GM19467 (cell line): ENCODE measurements around the gene DLX1.

ENCODE experiments used
- ATAC-seq: cut with Tn5 transposase; IDR thresholded peaks from one replicate; pipeline ENCODE4 v1.9.1; 2021; ENCODE audit warnings: mild to moderate bottlenecking, moderate library complexity; ENCODE audit not compliant: unreplicated experiment

Gene DLX1

DNA sequence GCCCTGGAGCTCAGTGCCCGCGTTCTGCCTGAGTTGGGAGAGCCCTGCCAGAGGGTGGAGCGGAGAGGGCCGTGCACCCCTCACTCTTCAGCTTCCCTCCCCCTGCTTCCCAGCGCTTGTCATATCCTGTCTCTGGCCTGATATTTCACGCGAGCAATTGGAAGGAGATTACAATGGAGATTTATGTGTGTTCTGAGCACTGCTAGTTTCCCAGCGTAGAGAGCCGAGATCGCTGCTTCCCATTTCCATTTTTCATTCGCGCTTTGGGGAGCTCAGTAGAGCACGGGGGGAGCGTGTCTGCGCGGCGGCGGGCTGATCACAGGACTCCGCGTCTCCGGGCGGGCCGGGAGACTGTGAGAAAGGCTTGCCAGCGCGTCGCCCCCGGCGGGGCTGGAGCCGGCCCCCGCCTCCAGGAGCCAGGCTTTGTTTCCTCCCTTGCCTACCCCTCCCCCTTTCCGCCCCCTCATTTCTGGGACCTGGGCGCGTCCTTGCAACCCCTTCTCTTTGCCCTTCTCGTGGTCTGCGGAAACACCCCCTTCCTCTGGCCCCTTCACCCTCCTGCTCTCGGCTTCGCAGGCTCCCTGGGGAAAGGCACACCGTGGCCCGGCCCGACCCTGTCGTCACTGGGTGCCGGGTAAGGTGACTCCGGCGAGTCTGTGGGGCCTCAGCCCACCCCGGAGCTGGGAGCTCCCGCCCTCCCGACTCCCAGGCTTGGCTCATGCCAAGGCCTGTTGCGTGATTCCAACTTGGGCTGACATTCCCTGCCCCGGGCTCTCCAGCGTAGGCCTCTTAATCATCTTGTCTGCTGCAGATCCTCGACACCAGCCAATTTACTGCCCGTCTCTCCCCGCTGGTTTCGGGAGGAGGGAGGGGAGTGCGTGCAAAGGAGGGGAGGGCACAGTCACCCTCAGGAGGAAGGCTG is 11.6 kb downstream of the DLX1 start:
- no peak for ATAC-seq

DNA sequence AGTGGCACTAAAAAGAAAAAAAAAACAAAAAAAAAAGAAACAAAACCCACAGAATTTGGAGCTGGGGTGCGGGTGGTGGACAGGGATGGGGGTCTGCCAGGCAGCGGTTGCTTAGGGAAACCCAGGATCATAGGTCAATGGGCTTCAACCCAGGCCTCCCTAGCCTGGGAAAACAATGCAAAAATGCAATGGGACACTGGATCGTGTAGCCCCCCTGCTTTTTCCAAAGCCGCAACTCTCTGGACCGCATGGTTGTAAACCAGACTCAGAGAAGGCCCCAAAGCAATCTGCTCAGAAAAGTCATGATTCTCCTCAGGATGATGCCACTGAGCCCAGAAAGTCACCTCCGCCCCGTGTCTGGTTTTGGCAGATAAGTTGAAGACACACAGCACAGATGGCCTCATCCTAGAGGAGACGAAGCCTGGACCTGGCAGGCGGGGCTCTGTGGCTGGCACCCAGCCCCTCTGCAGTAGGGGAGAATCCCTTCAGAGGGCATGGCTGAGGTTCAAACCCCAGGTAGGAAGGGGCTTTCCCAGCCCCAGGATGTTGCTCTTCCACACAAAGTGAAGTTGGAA is 12.3 kb downstream of the DLX1 start:
- no peak for ATAC-seq

DNA sequence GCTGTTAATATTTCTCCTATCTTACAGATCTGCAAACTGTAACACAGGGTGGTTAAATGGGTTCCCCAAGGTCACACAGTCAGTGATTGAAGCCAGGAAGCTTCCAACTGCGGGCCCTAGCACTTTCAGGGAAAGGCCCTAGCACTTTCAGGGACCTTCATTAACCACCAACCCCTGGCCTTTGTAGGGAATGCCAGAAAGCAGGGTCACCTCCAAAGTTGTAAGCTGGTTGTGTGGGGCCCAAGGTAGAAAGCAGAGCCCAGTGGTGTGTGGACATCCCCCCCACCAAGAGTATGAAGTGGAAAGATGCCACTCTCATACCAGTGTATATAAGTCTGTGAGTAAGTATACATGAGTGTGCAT is 13.0 kb downstream of the DLX1 start:
- ATAC-seq, result no peak

DNA sequence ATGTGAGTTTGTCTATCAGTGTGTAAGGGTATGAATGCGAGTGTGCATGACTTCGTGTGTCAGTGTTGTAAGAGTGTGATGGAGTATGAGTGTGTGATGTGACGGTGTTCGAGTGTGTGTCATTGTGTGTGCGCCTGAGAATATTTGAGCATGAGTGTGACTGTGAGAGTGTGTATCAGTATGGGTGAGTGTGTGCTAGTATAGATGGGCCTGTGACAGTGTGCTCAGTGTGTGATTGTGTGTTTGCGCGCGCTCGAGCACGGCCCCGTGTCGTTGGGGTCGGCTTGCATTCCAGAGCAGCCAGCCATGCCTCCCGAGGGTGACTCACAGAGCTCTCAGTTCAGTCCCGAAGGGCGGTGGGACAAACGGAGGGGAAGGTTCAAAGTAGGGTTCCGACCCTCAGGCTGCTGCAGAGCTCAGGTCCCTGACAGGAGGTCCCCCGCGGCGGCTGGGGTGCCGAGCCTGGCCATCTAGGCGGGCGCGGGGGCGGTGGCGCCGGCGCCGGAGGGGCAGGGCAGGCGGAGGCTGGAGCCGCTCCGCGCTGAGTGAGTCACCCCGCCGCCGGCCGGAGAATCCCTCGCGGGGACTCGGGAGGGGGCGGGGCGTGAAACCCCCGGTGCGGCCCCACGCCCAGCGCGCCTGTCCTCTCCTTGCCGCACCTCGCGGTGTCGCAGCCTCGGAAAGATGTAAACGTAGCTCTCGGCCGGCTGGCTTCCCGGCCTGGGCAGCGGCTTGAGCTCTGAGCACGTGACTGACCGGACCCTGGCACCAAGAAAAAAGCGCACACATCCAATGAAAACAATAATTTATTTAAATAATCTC is 13.6 kb downstream of the DLX1 start:
- no peak for ATAC-seq

DNA sequence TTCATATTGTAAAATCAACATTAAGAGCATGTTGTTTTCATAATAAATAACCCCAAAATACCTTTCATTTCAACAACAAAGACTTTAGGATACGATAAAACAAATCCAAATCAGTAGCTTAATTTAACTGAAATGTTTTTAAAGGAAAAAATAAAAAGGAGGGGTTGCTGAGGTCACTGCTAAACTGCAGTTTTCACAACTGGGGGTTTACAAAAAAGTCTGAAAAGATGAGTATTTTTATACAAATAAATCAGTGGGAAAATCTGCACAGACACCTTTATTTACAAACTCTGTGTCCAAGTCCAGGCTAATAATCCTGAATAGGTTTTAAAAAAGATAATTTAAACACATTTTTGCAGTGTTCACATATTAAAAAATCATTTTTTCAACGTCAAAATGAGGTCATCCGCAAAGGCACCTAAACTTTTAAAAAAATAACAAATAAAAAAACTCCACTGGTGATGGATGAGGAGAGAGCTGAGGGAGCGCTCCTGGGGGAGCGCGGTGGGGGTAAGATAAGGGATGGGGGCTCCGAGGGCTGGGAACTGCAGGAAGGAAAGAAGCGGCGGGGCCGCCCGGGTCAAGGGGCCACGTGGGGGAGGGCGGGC is 14.3 kb downstream of the DLX1 start:
- no peak for ATAC-seq

DNA sequence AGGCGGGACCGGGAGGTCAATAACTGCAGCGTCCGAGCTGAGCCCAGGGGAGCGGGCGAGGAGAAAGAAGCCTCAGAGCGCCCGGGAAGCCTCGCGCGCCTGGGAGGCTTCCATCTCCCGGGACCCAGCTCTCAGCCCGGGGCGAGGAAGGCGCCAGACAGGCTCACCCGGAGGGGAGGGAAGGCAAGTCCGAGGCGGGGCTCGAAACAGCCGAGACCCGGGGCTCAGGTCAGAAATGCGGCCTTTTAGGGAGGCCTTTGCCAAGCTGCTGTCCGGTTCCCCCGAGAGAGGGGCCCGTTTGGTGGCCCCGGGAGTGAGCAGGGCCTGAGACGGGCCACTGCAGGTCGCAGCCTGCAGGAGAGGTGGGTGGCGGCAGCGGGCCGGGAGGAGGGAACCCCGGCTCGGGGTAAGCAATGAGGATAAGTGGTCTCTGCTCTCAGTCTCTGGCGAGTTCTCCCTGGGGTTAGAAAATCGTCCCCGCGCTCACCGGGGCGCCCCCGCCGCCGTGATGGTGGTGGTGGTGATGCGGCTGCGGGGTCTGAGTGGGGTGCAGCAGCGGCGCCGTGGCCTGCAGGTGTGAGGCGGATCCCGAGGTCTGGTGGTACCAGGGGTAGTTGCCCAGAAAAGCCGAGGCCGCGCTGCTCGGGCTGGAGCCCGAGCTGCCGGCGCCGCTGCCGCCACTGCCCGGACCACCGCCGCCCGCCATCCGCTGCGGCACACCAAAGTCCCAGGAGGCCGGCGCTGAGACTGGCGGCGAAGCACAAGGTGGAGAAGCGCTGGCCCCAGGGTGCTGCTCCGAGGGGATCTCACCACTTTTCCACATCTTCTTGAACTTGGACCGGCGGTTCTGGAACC is 15.0 kb downstream of the DLX1 start:
- no peak for ATAC-seq

DNA sequence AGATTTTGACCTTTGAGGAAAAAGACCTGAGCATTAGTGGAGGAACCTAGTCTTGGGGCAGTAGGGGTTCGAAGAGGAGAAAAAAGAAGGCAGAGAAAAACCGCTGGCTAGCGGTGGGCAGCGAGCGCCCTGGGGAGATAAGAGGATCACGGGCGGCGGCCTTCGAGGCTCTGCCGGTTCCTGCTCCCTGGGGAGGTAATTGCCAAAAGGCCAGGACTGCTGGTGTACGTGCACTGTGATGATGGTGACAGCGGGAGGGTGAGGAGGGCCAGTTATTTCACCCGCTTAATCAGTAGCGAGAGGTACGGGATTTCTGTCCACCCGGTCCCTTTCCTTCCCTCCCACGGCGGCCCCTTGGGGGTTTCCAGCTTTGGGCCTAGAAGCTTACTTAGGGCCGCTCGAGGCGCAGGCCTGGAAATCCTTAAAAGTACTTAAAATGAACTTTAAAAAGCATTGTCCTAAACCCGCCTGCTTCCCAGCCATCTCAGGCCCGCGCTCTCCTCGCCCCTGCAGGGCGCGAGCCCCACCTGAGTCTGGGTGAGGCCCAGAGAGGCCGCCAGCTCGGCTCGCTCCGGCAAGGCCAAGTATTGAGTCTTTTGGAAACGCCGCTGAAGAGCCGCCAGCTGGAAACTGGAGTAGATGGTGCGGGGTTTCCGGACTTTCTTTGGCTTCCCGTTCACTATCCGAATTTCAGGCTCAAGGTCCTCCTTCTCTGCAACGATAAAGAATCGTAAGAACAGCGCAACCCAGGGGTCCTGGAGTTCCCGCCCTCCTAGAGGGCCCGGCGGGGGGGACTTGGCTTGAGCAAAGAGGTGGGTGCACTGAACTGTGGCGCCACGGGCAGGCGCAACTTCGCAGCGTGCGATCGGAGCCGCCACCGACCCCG is 15.9 kb downstream of the DLX1 start:
- no peak for ATAC-seq

DNA sequence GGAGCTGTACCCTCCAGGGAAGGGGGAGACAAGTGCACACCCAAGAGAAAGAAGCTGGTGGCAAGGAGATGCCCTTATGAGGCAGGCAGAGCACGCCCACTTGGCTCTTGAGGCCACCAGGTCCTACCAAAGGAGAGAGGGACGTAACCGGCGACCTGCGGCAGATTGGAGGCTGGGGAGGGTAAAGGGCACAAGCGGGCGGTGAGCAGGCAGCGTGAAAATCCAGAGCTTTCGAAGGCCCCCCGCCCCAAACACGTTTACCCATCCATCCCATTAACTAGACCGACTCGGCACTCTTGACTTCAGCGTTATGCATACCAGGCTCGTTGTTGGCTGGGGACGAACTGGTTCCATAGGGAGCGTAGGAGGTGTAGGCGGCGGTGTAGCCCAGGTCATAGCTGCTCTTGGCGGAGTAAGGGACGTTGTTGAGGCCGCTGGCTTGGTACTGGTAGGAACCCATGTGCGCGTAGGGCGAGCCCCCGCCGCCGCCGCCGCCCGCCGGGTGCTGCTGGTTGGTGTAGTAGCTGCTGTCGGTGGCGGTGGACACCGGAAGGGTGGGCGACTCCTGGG is 16.6 kb downstream of the DLX1 start:
- no peak for ATAC-seq

DNA sequence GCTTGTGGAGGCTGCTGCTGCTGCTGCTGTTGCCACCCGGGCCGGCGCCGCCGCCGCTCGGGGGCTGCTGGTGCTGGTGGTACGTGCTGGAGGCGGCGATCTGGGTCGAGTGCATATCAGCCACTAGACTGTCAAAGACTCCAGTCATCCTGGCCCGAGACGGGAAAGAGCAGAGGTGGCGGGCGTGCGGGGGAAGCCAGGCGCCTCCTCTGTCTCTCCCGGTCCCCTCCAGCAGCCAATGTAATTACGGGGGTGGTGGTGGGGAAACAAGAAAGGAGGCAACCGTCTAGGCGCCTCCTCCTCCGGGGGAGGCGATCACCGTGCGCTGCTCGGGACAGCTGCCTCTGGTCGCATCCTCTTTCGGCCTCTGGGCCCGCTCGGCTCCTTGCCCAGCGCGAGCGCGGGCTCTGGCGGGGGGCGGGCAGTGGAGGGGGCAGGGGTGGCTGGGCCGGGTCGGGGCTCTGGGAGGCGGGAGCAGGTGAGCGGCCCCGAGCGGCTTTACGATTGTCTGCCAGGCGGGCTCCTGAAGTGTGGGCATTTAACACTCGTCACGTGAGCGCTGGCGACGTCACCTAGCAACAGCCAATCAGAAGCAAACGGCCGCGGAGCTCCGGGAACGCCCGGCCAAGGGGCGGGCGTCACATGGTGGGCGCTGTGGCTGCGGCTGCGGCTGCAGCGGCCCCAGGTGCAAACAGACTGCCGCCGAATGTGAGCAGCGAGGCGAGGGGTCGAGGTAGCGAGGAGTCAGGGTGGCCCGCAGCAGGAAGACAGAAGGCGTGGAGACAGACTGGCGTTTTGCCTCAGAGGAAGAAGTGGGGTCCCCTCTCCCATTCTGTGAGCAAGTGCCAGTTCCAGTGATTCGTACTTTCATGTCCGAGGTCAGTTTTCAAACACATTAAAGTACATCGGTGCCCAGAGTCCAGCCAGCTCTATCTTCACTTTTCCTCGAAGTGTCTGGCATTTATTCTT is 17.4 kb downstream of the DLX1 start, which contains the start of gene DLX2:
Gene DLX2, minus strand, starts transcription at position 510 of the 969 bp plus-strand sequence. Its CDS starts 362 bp downstream, at position 148.
- peak; percentile 65 for ATAC-seq

DNA sequence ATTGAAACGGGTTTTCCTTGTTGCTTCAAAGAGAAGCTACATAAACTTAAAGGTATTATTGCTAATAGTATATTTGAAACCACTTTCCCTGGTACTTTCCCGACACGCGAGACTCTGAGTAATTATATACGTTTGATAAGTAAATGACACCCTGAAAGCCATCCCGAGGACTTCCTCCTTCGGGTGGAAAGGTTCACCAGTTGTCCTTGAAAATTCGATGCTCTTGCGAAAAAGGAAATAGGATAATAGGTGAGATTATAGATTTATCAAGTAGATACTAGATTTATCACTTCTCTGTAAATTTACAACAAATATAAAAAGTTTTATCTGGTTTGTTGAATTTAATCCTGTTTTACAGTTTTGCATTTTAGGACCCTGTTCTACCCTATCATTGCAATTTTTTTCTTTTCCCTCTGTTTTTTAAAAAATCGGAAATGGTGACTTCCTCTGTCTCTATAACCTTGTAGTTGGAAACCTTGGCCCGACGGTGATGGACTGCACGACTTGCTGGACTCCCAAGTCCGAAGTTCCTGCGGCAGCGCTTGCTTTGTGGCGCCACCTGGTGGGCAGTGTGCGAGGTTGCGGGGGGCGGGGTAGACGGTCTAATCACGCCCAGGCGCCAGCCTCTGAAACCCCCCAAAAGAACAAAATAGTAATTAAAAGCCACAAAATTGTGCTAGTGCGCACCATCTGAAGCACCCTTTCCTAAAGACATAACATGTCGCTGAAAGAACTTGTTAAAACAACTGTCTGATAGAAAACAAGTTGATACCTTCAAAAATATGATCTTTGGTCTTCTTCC is 18.4 kb downstream of the DLX1 start:
- no peak for ATAC-seq

DNA sequence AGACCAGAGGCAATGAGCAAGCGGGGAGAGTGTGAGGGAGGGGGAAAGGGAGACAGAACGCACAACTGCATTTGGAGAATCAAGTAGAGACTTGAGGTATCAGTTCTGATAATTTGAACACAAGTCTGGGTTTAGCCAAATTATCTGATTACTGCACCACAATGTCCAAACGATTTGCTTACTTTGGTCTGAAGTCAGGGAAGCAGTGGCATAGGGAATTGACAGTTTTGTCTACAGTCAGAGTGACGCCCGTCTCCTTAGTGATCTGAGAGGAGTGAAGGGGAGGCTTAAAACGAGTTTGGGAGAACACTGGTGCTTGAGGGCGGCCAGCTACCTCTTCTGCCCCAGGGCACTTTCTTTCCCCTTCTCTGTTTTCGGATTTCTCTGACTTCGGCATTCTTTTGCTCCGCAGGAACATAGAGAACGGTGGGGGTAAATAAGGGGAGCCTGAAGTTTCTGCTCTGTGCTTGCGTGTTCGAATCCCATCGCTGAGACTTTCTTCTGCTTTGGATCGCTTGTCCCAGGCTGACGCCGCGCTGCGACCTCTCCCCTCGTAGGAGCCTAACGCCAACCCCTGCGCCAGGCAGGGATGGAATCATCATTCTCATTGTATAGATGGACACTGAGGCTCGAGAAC is 20.3 kb downstream of the DLX1 start:
- no peak for ATAC-seq

DNA sequence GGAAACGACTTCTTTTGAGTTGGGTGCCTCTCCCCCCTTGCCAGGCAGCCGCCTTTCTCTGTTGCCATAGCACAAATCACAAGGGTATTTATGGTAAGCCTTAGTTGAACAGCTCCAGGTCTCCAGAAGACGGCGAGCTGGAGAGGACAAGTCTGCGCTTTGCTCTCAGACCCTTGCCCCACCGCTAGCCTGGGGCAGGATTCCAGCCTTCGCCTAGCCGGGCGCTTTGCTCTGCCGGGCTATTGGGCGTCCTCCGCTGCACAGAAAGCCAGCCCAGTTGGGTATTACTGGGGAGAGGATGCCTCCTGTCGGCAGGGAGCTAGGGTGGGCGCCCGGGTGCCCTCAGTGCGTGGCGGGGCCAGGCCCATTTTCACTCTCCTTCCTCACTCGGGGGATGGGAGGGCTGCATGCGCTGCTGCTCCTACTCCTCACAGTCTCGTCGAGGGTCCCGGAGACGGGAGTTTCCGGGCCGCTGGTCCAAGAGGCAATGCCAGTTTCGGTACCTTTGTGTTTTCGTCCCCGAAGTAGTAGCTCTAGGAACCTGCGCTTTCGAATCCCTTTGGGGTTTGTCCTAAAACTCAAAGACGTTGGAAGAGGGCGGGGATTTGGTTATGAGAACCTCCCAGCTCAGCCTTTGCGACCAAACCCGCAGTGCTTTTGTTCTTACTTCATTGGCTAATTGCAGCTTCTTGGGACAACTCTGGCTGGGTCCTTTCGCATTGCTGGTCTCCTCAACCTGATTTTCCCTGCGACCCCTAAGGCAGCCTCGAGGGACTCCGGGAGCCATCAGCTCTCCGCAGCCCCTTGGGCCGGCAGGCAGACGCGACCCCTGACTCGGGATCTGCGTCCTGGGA is 21.0 kb downstream of the DLX1 start:
- ATAC-seq, result no peak

DNA sequence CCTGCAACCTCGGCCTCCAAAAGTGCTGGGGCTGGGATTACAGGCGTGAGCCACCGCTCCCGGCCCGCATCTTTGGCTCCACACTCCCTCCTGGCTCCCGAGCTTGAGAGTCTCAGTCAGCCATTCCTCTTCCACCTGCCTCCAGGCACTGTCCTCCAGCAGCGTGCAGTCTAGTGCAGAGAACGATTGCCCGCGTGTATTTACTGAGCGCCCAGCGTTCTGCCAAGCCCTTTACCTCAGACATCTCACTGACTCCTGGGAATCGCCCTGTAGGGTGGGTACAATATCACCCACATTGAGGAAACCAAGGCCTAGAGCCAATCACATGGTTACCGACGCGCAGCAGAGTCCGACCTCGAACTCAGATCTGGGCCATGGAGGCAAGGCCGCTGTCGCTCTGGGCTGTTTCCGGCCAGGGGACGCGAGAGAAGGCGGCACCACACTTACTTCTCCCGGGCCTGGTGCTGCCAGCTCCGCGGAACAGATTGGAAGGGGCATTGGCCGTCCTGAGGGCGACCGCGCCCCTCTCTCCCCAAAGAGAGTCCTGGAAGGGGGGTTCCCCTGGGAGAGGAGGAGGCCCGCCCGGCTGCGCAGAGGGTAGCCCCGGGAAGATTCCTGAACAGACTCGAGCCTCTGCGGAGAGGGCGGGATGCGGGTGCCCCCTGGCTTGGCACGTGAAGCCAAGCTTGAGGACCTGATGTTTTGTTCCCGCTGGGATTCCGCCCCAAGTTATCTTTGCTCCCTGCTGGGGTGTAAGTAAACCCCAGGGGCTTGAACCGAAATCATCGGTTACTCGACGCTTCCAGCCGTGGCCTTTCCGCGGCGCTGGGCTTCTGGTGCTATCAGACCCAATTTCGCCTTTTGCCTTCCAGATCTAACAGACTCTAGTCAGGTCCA is 22.6 kb downstream of the DLX1 start:
- ATAC-seq, result no peak

DNA sequence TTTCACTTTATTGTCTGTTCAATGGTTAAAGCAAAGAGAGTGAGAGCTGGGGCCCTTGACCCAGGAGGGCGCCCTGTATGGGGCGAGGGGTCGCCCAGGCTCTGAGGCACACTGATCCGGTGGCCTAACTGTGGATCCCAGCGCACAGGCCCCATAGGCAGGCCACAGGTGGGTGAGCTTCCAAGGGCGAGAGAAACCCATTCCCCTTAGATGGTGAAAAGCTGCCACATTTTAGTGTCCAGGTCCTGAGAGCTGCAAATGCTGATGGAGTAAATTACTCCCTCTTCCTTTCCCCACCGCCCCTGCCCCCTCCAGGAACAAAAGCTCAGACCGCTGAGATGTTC is 23.3 kb downstream of the DLX1 start:
- ATAC-seq, result no peak
